GM23248 (cell line): Measurements from ENCODE around the gene RNF213.

Experiments used
- EZH2 ChIP-seq: fragments of 200-600 bp; sonication (generic); IDR thresholded peaks from 2 replicates; pipeline ENCODE4 v1.6.1; 2018; ENCODE audit warnings: antibody characterized with exemption, mild to moderate bottlenecking; ENCODE audit not compliant: insufficient read depth, poor library complexity, severe bottlenecking
- EZH2phosphoT487 ChIP-seq: fragments of 200-600 bp; sonication (generic); IDR thresholded peaks from 2 replicates; pipeline ENCODE4 v1.6.1; 2018; ENCODE audit warnings: antibody characterized with exemption, moderate library complexity, mild to moderate bottlenecking, low read depth; ENCODE audit not compliant: insufficient read depth

DNA sequence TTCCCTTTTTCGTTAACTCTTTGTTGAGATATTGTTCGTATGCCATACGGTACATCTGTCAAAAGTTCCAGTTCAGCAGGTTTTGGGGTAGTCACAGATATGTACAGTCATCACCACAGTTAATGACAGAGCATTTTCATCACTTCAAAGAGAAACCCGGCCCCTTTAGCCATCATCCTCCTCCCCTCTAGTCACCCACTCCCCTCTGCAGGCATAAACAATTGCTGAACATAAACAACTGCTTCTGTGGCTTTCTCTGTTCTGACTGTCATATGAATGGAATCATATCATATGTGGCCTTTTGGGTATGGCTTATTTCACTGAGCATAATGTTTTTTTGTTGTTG lies 59.3 kb downstream of the RNF213 start:
- TF ChIP-seq EZH2 (no peak), EZH2phosphoT487 (no peak)
